GM18502 (cell line): Measurements from ENCODE around the gene APPL1.
"Not testable (repeated sequence)": the region's sequence is repeated elsewhere in the genome, so short reads cannot be mapped to it uniquely, and the experiment has no call there.

ENCODE experiments used
- ATAC-seq: cut with Tn5 transposase; IDR thresholded peaks from one replicate; pipeline ENCODE4 v1.9.1; 2021; ENCODE audit warnings: mild to moderate bottlenecking; ENCODE audit not compliant: unreplicated experiment, poor library complexity

Gene APPL1

GRCh38 chr3:57261119-57261518 lies 33.6 kb downstream of the APPL1 start:
- ATAC-seq = no peak

GRCh38 chr3:57261929-57262328 lies 34.4 kb downstream of the APPL1 start:
- no peak for ATAC-seq

GRCh38 chr3:57268416-57268815 lies 40.9 kb downstream of the APPL1 start:
- no peak for ATAC-seq

- ATAC-seq = no peak
These were observed 47.3 kb downstream of the APPL1 start for GRCh38 chr3:57274845-57275244.

GRCh38 chr3:57275393-57275792 lies 47.9 kb downstream of the APPL1 start:
- no peak for ATAC-seq

GRCh38 chr3:57278237-57278636 lies 50.7 kb downstream of the APPL1 start:
- no peak for ATAC-seq

GRCh38 chr3:57279685-57280084 lies 52.2 kb downstream of the APPL1 start:
- ATAC-seq = no peak

GRCh38 chr3:57281715-57282114 lies 54.2 kb downstream of the APPL1 start:
- no peak for ATAC-seq

- ATAC-seq = no peak
These were observed 55.8 kb downstream of the APPL1 start for GRCh38 chr3:57283334-57283733.

GRCh38 chr3:57287205-57287604 lies 59.7 kb downstream of the APPL1 start:
- no peak for ATAC-seq

GRCh38 chr3:57288403-57288802 lies 60.9 kb downstream of the APPL1 start:
- ATAC-seq = no peak

GRCh38 chr3:57292159-57292896 lies 64.8 kb downstream of the APPL1 start, which contains the start of gene ASB14:
ASB14 (minus strand) TSS chr3:57292685; CDS start chr3:57292033, 652 bp downstream.
- ATAC-seq = no peak

- ATAC-seq = no peak
These were observed 65.5 kb downstream of the APPL1 start for GRCh38 chr3:57292897-57293526.

- ATAC-seq = no peak
These were observed 70.5 kb downstream of the APPL1 start for GRCh38 chr3:57298041-57298440.

- not testable (repeated sequence) for ATAC-seq
These were observed 76.0 kb downstream of the APPL1 start for GRCh38 chr3:57303520-57303919.

GRCh38 chr3:57309769-57310360 lies 82.3 kb downstream of the APPL1 start:
- ATAC-seq = no peak

- ATAC-seq = no peak
These were observed 86.7 kb downstream of the APPL1 start for GRCh38 chr3:57314204-57314603.
